Limb (tissue), 2 donors: ENCODE measurements around the gene GPR158.
"Not testable (repeated sequence)": the region's sequence is repeated elsewhere in the genome, so short reads cannot be mapped to it uniquely, and the experiment has no call there.

Experiments
- DNase-seq, 2 donors: peaks; one replicate each; pipeline ENCODE4 v3.0.0-alpha.2; 2016; ENCODE audit errors: extremely low spot score in 2 of 2

GPR158 gene

GRCh38 chr10:25174461-25175230, at the start of gene GPR158:
GPR158 (plus strand) TSS chr10:25175001; CDS start chr10:25175421, 420 bp downstream.
- DNase-seq = peak; percentile 83 to 94

- peak in 1 of 2 donors; percentile 38 for DNase-seq
Measured at GRCh38 chr10:25125201-25125611, 49.6 kb upstream of the GPR158 start.

- no peak for DNase-seq
Measured at GRCh38 chr10:25129592-25129991, 45.2 kb upstream of the GPR158 start.

- no peak for DNase-seq
Measured at GRCh38 chr10:25130906-25131305, 43.9 kb upstream of the GPR158 start.

- DNase-seq = no peak
Measured at GRCh38 chr10:25142116-25142864, 32.5 kb upstream of the GPR158 start.

- DNase-seq = no peak
Measured at GRCh38 chr10:25157650-25158049, 17.2 kb upstream of the GPR158 start.

GRCh38 chr10:25159591-25159990, 15.2 kb upstream of the GPR158 start:
- no peak for DNase-seq

- DNase-seq = no peak
Measured at GRCh38 chr10:25162391-25162790, 12.4 kb upstream of the GPR158 start.

- DNase-seq = not testable (repeated sequence)
Measured at GRCh38 chr10:25163464-25163863, 11.3 kb upstream of the GPR158 start.

GRCh38 chr10:25169740-25170139, 5.1 kb upstream of the GPR158 start:
- no peak for DNase-seq

- DNase-seq = no peak
Measured at GRCh38 chr10:25170627-25171026, 4.2 kb upstream of the GPR158 start.

- peak in 1 of 2 donors; percentile 46 for DNase-seq
Measured at GRCh38 chr10:25175527-25176420, 973 bp downstream of the GPR158 start.

- peak in 1 of 2 donors; percentile 34 for DNase-seq
Measured at GRCh38 chr10:25176421-25176968, 1.7 kb downstream of the GPR158 start.

GRCh38 chr10:25177093-25177753, 2.4 kb downstream of the GPR158 start:
- DNase-seq = no peak

GRCh38 chr10:25177754-25178135, 2.9 kb downstream of the GPR158 start:
- no peak for DNase-seq

GRCh38 chr10:25178411-25178810, 3.6 kb downstream of the GPR158 start:
- no peak for DNase-seq

- no peak for DNase-seq
Measured at GRCh38 chr10:25180801-25181200, 6.0 kb downstream of the GPR158 start.

GRCh38 chr10:25182636-25183035, 7.8 kb downstream of the GPR158 start:
- DNase-seq = no peak

GRCh38 chr10:25191162-25191895, 16.5 kb downstream of the GPR158 start:
- no peak for DNase-seq

- no peak for DNase-seq
Measured at GRCh38 chr10:25198151-25198550, 23.4 kb downstream of the GPR158 start.
